NT2/D1 (cell line): Measurements from ENCODE around the gene ALDH4A1.

ENCODE experiments used
- DNase-seq: peaks from one replicate; pipeline ENCODE4 v3.0.0-alpha.2; 2011; ENCODE audit warnings: low read depth, low spot score
- H3K27me3 ChIP-seq: 2 replicates; pipeline ENCODE4 v1.6.0; 2011; ENCODE audit warnings: mild to moderate bottlenecking; ENCODE audit not compliant: insufficient read length, insufficient read depth
- H3K36me3 ChIP-seq: 2 replicates; pipeline ENCODE4 v1.6.1; 2011; ENCODE audit warnings: mild to moderate bottlenecking, low read length, mixed read lengths; ENCODE audit not compliant: insufficient read depth, insufficient read length
- H3K4me1 ChIP-seq: 2 replicates; pipeline ENCODE4 v1.5.1; 2011; ENCODE audit not compliant: insufficient read depth, insufficient read length
- H3K4me3 ChIP-seq: 2 replicates; pipeline ENCODE4 v1.5.1; 2011; ENCODE audit warnings: low read depth; ENCODE audit not compliant: insufficient read length
- H3K9ac ChIP-seq: 2 replicates; pipeline ENCODE4 v1.6.0; 2011; ENCODE audit warnings: low read depth; ENCODE audit not compliant: insufficient read length
- H3K9me3 ChIP-seq: 2 replicates; pipeline ENCODE4 v1.5.1; 2011; ENCODE audit warnings: mild to moderate bottlenecking, low read length; ENCODE audit not compliant: insufficient read depth
- SUZ12 ChIP-seq: IDR thresholded peaks from 2 replicates; pipeline ENCODE4 v1.6.1; 2011; ENCODE audit not compliant: insufficient read length, insufficient read depth; ENCODE audit errors: extremely low read depth
- YY1 ChIP-seq: IDR thresholded peaks from 2 replicates; pipeline ENCODE4 v1.6.1; 2011; ENCODE audit not compliant: insufficient read length, insufficient read depth
- ZNF274 ChIP-seq: IDR thresholded peaks from 2 replicates; pipeline ENCODE4 v1.6.1; 2011; ENCODE audit warnings: mild to moderate bottlenecking, low read depth, low read length

The ALDH4A1 gene

DNA sequence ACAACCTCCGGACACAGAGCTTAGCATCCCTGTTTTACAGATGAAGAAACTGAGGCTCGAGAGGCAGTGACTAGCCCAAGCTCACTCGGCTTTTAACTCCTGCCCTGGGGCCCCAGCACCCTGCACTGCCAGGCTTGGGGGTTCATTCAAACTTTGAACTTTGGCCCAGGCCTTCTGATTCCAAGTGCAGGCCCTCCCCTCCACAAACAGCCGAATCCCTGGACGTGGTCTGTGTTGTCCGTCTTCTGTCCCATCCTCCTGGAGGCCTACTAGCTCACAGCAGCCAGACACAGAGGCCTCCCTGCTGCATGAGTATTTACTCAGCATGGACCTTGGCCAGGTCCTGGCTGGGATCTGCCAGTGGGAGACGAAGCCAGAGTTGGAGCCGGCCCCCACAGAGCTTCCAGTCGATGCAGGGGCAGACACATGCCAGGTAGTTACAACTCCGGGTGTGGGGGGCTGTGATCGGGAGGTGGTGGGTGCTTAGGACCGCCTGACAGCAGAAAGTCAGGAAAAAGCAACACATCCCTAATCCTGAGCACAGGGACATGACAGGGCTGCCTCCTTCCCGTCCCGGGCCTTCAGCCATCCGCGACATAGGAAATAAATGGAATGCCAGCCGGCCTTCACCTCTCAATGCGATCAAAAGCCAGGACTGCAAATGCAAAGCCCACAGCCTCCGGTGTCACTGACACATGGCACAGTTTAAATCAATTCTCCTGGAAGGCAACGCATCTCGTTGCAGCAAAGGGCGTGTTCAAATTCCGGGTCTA, 46.7 kb upstream of the ALDH4A1 start:
- Histone ChIP-seq H3K4me3 (no peak overlapping the region), H3K36me3 (peaks cover 21% of the 10 kb centered on the region), H3K4me1 (peaks cover 39% of the 10 kb centered on the region), H3K27me3 (no peaks in the 10 kb centered on the region), H3K9ac (peak overlapping the region; percentile 37), H3K9me3 (no peaks in the 10 kb centered on the region)
- TF ChIP-seq YY1 (no peak), ZNF274 (no peak), SUZ12 (no peak)
- no peak for DNase-seq

DNA sequence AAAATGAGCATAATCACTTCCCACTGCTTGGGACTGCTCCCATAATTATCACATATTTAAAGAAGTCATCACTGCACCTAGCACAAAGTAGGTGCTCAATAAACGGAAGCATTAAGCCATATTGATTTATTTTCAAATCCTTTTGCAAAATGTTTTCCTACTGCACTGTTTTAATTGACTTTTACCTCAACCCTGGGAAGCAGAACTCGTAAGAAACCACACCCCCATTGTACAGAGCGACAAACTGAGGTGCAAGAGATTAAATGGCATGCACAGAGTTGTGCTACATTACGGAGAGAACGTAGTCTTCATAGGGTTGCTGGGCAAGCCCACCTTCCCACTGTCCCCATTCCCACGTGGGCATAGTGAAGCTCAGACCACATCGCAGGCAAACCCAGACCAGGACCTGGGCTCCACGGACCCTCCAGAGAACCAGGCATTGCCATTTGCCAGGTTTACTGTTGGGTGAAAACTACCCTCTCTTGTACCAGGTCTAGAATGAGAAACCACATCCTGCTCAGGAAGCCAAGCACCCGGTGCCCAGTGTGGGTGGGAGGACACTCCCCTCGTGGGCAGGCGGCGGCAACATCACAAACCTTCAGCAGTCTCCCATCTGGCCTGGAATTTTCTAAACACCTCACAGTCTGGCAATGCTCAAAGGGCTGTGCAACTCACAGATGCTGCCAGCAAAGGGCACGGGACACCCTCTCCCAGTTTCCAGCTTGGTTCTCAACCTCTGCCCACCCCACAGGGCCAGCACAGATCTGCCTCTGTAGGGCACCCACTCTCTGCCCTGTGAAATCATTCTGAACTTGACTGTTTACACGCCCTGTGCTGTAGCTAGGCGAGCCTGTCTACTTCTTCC, 45.9 kb upstream of the ALDH4A1 start:
- DNase-seq: no peak

DNA sequence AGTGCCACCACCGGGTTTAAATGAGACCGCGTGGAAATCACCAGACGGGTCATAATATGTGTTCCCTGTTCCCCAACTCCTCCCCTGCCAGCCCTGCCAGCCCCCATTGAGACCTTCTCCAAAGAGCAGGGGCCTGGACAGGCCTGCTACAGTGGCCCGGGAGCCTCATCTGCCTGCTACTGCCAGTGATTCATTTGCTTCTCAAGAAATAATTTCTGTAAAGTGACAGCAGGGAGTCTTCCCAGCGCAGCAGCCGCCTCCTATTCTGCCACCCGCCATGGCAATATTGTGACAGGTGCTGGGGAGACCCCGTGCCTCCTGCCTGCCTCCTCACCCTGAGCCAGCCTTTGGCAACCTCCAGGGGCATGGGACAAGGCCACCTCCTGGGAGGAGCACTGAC, 45.2 kb upstream of the ALDH4A1 start:
- DNase-seq: no peak
- Histone ChIP-seq H3K36me3 (peaks cover 16% of the 10 kb centered on the region), H3K9me3 (no peaks in the 10 kb centered on the region), H3K4me3 (no peak overlapping the region), H3K4me1 (peaks cover 40% of the 10 kb centered on the region), H3K9ac (no peak overlapping the region), H3K27me3 (no peaks in the 10 kb centered on the region)
- TF ChIP-seq ZNF274 (no peak), SUZ12 (no peak), YY1 (no peak)

More for the DNA sequence above, 45.9 kb upstream of the ALDH4A1 start:
- no peak for TF ChIP-seq YY1
- no peak for TF ChIP-seq SUZ12
- TF ChIP-seq ZNF274: no peak
- Histone ChIP-seq H3K9ac (peak overlapping the region; percentile 10), H3K27me3 (no peaks in the 10 kb centered on the region), H3K36me3 (peaks cover 21% of the 10 kb centered on the region), H3K4me1 (peaks cover 39% of the 10 kb centered on the region), H3K4me3 (no peak overlapping the region), H3K9me3 (no peaks in the 10 kb centered on the region)

- H3K9me3 ChIP-seq: no peaks in the 10 kb centered on the region
- no peak for DNase-seq
- TF ChIP-seq SUZ12 (no peak), YY1 (no peak), ZNF274 (no peak)
- H3K4me3 ChIP-seq: no peak overlapping the region
- no peak overlapping the region for H3K9ac ChIP-seq
- no peaks in the 10 kb centered on the region for H3K27me3 ChIP-seq
- H3K4me1 ChIP-seq: peaks cover 40% of the 10 kb centered on the region
- peaks cover 11% of the 10 kb centered on the region for H3K36me3 ChIP-seq
These were observed 44.4 kb upstream of the ALDH4A1 start for GRCh38 chr1:18946550-18947381.

GRCh38 chr1:18945401-18945849, 43.1 kb upstream of the ALDH4A1 start:
- H3K9ac ChIP-seq: peak overlapping the region; percentile 45
- H3K4me3 ChIP-seq: no peak overlapping the region
- no peaks in the 10 kb centered on the region for H3K9me3 ChIP-seq
- peaks cover 10% of the 10 kb centered on the region for H3K36me3 ChIP-seq
- peaks cover 39% of the 10 kb centered on the region for H3K4me1 ChIP-seq
- no peak for DNase-seq
- H3K27me3 ChIP-seq: no peaks in the 10 kb centered on the region
- TF ChIP-seq SUZ12: no peak

GRCh38 chr1:18944810-18945209, 42.5 kb upstream of the ALDH4A1 start:
- Histone ChIP-seq H3K36me3 (peaks cover 10% of the 10 kb centered on the region), H3K27me3 (no peaks in the 10 kb centered on the region), H3K9ac (no peak overlapping the region), H3K9me3 (no peaks in the 10 kb centered on the region), H3K4me3 (no peak overlapping the region), H3K4me1 (peaks cover 37% of the 10 kb centered on the region)
- TF ChIP-seq ZNF274 (no peak), YY1 (no peak), SUZ12 (no peak)
- DNase-seq: no peak
